ENCODE results near the gene RNPEP.
"Not testable (repeated sequence)": the region's sequence is repeated elsewhere in the genome, so short reads cannot be mapped to it uniquely, and the experiment has no call there.

Gene RNPEP

DNA sequence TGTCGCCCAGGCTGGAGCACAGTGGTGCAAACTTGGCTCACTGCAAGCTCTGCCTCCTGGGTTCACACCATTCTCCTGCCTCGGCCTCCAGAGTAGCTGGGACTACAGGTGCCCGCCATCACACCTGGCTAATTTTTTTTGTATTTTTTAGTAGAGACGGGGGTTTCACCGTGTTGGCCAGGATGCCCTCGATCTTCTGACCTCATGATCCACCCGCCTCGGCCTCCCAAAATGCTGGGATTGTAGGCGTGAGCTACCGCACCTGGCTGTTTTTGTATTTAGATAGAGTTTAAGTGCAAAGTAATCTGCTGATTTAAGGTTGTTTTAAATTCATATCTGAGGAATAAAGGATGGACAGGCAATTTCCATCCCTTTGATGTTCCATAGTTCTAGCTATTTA lies 20.1 kb upstream of the RNPEP start:
- DNase-seq (ENCODE audit: low read depth, low spot score) = not testable (repeated sequence)

DNA sequence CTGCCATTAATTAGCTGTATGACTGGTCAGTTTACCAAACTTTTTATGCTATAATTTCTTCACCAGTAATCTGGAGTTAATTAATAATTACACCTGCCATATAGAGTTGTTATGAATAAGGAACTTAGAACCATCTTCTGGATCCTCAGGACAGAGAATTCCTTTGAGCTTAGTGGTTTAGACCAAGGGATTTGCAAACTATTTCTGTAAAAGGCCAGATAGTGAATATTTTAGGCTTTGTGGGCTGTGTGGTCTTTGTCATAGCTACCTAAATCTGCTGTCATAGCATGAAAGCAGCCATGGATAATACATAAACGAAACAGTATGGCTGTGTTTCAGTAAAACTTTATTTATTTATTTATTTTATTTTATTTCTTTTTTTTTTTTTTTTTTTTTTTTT lies 18.2 kb upstream of the RNPEP start:
- DNase-seq (ENCODE audit: low read depth, low spot score) = no peak

DNA sequence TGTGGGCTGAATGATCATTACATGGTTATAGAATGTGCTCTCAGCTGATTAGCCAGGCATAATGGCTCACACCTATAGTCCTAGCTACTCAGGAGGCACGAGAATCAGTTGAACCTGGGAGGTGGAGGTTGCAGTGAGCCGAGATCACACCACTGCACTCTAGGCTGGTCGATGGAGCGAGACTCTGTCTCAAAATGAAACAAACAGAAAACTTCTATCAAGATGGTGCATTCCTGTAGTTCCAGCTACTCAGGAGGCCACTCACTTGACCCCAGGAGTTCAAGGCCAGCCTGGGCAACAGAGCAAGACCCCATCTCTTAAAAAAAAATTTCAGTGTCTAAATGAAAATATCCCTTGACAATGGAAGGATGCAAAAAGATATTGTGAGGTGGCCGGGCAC lies 16.3 kb upstream of the RNPEP start:
- DNase-seq (ENCODE audit: low read depth, low spot score) = no peak

DNA sequence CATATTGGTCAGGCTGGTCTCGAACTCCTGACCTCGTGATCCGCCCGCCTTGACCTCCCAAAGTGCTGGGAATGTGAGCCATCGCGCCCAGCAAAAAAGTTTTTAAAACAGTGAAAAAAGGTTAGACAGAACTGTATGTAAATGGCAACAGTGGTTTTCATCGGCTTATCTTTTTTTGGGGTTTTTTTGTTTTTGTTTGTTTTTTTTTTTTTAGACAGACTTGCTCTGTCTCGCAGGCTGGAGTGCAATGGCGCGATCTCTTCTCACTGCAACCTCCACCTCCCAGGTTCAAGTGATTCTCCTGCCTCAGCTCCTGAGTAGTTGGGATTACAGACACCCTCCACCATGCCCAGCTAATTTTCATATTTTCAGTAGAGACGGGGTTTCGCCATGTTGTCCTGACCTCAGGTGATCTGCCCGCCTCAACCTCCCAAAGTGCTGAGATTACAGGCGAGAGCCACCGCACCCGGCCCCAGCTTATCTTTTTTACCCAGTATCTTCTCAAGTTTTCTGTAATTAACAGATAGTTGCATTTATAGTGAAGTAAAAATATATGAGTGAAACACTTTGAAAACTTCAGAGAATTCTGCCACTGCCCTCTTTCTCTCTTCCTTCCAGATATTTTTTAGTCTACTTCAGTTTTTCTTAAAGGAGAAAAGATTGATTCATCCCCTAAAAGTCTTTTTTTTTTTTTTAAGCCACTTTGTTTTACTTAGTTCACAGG lies 14.1 kb upstream of the RNPEP start:
- no peak for DNase-seq (ENCODE audit: low read depth, low spot score)

DNA sequence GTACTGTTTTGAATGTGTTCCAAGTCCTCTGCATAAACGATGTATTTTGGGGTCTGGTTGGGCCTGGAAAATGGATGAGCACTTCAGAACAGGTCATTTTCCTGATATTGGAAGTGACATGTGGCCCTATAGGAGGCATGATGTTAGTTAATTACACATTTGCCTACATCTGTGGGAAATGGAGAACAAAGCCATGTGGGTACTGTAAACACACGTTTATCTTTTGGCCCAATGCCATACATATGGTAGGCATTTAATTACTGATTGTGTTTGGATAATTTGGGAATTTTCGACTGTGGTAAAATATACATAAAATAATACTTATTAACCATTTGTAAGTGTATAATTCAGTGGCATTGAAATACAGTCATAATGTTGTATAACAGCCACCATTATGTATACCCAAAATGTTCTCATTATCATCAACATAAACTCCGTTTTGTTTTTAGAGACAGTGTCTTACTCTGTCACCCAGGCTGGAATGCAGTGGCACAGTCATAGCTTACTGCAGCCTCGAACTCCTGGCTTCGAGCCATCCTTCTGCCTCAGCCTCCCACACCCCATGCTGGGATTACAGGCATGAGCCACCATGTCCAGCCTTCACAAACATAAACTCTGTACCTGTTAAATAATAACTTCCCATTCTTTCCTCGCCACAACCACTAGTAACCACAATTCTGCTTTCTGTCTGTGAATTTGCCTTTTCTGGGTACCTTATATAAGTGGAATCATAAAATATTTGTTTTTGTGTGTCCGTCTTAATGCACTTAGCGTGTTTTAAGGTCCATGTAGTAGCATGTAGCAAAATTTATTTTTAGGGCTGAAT lies 11.9 kb upstream of the RNPEP start:
- no peak for DNase-seq (ENCODE audit: low read depth, low spot score)

DNA sequence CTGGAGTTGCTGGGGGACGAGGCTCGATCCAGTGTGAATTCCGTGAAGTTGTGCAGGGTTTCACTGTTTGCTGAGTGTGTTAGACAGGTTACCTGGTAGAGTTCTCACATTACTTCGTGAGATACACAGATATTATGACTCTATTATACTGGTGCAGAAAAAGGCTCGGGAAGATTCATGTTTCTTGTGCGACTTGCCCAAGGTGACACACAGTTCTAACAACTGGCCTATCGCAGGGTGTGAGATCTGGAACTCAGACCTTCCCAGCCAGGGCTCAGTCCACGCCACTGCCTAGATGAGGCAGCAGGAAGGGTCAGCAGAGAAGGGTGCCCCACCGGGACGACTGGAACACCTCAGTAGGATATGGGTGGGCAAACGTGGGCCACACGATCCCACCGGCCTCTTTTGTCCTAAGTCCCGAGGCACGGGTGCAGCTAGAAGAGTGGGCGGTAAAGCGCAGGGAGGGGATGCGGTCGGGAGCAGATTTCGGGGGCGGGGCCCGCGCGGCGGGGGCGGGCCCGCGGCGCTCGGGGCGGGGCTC lies 296 bp upstream of the RNPEP start:
- no peak for DNase-seq (ENCODE audit: low read depth, low spot score)

DNA sequence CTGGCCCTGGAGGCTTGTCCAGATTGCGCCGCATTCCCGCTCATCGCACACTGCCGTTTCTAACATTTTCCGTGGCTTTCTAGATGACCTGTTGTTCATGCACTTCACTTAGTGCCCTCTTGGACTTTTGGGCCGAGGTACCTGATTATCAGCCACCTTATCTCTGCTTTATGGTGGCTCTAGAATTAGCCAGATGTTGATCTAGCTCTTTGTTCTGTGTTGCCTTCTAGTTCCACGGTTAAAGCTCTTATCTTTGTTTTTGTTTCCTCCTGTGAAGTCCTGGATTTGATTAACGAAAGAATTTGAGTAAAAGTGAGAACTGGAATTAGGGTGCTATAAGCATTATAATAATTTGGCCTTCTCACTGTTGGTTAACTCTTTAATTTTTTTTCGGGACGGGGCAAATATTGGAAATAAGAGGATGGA lies 945 bp downstream of the RNPEP start:
- no peak for DNase-seq (ENCODE audit: low read depth, low spot score)

DNA sequence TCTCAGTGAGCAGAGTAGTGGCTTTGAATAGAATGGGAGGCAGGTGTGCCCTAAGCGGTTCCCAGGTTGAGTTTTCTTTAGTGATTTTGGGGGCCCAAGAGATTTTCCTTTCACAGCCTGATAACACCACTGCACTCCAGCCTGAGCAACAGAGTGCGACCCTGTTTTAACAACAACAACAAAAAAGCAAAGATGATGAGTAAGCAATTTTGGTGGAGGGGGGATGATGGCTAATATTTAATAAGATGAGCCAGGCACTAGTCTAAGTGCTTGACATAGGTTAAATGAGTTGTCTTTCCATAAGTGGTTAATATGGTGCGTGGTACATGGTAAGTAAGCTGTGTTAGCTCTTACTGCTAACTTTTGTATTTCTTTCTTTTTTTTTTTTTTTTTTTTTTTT lies 2.0 kb downstream of the RNPEP start:
- DNase-seq (ENCODE audit: low read depth, low spot score) = no peak

DNA sequence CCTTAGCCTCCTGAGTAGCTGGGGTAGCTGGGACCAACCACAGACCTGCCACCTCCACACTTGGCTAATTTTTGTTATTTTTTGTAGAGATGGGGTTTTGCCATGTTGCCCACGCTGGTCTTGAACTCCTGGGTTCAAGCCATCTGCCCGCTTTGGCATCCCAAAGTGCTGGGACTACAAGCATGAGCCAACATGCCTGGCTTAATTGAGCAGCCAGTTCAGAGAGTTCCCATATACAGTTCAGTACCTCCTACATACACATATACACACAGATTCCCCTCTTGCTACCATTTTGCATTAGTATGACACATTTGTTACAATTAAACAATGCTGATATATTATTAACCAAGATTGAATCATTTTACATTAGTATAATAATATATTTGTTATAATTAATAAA lies 2.9 kb downstream of the RNPEP start:
- DNase-seq (ENCODE audit: low read depth, low spot score) = no peak

DNA sequence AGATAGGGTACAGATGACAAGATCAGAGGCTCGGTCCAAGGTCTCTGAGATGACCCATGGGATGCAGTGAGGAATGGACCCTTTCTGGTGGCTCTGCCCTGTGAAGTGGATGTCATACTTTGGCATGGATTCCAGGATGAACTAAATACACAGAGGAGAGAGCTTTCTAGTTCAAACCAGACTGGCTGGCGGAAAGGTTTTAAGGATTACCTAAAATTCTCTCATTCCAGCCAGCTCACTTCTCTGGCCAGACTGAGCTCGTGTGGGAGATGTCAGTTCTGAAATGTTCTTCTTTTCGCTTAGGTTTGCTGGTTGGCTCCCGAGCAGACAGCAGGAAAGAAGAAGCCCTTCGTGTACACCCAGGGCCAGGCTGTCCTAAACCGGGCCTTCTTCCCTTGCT lies 6.2 kb downstream of the RNPEP start:
- no peak for DNase-seq (ENCODE audit: low read depth, low spot score)

DNA sequence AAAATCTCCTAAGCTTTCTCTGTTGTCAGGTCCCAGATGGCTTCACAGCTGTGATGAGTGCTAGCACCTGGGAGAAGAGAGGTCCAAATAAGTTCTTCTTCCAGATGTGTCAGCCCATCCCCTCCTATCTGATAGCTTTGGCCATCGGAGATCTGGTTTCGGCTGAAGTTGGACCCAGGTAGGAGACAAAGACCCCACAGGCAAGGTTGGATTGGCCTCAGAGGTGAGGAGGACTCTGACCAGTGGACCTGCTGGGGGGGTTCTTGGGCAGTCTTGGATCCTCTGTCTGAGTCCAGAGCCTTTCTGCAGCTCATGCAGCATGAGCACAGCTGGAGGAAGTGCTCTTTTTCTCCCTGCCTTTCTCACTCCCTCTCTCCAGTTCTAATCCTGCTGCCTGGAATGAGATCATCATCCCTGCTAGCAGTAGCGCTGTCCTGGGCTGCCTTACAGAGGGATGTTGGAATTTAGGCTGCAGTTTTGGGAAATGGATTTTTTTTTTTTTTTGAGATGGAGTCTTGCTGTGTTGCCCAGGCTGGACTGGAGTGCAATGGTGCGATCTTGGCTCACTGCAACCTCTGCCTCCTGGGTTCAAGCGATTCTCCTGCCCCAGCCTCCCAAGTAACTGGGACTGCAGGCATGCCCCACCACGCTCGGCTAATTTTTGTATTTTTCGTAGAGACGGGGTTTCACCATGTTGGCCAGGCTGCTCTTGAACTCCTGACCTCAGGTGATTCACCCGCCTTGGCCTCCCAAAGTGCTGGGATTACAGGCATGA lies 7.1 kb downstream of the RNPEP start:
- no peak for DNase-seq (ENCODE audit: low read depth, low spot score)

DNA sequence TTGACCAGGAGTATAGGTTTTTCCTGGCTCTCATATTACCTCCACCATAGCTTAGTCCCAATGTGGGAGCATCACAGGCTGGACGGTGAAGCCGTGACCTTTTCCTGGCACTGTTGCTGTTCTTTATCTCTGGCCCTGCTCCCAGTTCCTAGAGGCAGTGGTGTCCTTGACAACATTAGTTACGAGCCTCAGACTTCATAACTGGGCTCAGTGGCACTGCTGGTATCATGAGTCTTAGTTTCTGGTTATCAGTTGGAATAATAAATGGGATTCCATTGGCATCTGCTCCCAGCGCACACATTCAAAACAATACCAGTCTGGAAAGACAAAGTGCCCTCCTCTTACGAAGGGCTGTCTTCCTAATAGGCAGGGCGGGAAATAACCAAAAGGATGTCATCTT lies 8.0 kb downstream of the RNPEP start:
- DNase-seq (ENCODE audit: low read depth, low spot score) = no peak

DNA sequence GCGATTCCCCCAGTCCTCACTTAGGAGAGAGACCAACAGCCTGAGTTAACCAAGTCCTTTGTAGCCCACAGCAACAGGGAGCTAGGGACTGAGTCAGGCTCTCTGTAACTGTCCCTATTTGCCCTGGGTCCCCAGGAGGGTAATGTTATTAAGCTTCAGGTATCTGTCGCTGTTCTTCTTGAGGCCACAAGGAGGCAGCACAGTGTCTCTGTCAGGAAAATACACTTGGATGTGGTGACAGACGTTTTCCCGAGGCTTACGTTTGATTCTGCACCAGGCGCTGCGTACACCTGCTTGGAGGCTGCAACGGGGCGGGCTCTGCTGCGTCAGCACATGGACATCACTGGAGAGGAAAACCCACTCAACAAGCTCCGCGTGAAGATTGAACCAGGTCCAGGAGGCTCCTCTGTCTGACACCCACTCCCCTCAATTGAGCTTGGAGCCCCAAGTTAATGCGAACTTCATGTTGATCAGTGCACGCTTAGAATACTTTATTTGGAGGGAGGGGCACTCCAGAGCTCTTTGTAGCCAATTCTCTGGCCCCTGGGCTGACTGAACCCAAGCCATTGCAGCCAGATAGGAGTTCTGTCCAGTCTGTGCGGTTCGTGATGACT lies 17.3 kb downstream of the RNPEP start:
- DNase-seq (ENCODE audit: low read depth, low spot score) = no peak

DNA sequence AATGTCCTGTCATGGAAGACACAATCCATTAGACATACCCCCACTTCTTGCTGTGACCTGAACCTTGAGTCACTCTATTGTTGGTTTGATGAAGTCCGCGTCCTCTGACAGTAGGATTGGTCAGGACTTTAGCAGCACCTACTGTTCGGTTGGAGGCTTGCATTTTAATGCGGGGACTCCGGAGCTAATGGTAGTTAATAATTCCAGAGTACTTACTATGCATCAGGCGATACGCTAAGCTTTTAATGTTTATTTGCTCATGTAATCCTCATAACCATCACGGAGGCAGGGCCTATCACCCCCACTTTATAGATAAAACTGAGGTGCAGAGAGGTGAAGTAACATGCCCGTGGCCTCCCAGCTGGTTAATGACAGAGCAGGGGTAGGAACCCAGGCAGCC lies 20.1 kb downstream of the RNPEP start:
- DNase-seq (ENCODE audit: low read depth, low spot score) = no peak

DNA sequence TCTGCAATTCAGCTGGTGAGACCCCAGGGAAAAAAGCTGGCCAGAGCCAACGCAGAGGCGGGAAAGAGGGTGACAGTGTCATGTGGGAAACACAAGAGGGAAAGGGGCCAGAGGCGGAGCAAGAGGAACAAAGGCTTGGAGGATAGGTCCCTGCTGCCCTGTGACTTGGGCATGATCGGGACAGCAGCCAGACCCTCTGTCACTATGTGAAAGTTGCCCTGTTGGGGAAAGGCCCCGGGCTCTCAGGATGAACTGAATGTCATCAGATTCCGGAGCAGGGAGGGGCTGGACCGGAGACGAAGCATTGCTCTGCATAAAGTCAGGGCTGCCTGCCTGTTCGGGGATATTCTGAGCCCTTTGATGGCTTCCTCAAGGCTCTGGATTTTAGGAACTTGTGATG lies 22.3 kb downstream of the RNPEP start:
- no peak for DNase-seq (ENCODE audit: low read depth, low spot score)

DNA sequence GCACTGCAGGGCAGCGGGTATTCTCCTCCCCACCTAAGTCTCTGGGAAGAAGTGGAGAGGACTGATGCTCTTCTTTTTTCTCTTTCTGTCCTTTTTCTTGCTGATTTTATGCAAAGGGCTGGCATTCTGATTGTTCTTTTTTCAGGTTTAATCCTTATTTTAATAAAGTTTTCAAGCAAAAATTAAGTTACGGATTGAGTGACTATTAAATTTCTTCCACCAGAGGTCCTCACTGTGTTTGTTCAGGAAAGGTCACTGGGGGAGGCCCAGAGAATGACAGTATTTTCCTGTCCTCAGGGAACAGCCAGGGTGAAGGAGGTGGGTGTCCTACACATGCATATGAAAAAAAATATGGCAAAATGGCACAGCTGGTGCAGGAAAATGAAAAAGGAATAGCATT lies 23.5 kb downstream of the RNPEP start:
- DNase-seq (ENCODE audit: low read depth, low spot score) = no peak

DNA sequence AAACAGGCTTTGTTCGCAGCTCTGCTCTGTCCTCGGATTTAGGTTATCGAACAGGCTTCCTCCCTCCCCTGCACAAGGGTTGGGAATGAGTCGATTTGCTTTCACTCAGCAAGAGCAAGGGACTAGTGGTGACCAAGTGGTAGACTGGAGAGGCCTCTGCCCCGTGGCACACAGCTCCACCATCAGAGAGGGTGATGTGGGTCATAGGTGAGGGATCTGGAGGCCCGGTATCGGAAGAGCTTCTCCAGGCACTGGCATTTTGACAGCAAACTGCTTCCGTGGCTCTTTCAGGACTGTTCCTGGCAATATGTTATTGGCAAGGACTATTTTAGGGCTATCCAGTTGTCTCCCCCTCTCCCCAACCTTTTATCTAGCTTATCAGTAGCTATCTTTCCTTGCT lies 24.9 kb downstream of the RNPEP start:
- DNase-seq (ENCODE audit: low read depth, low spot score) = no peak

DNA sequence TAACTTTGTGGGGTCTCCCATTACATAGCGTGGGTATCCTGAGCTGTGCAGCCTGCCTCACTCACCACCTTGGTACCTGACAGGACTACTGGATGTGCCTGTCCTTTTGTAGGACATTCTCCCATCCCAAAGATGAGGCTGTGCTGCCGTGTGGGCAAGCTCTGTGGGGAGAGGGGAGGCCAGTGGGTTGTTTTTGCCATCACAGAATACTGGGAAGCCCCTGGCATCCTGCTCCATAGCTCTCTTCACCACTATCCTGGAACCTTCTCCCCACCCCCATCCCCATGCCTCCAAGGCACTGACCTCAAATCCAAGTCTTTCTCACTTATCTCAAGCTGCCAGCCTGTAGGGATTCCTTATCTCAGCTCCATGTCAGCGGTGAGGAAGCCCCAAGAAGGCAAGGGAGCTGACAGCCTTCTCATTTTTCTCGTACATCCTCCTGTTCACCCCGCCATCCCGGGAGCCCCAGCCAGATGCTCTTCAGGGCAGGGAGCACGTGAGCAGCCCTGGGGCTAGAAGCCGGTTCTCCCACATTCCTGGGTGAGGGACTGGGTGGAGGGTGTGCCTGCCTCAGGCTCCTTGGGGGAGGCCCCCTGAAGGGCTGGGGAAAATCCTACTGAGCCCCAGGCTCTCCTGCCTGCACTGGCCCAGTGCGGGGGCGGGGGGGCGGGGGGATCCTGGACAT lies 25.5 kb downstream of the RNPEP start:
- DNase-seq (ENCODE audit: low read depth, low spot score) = no peak

DNA sequence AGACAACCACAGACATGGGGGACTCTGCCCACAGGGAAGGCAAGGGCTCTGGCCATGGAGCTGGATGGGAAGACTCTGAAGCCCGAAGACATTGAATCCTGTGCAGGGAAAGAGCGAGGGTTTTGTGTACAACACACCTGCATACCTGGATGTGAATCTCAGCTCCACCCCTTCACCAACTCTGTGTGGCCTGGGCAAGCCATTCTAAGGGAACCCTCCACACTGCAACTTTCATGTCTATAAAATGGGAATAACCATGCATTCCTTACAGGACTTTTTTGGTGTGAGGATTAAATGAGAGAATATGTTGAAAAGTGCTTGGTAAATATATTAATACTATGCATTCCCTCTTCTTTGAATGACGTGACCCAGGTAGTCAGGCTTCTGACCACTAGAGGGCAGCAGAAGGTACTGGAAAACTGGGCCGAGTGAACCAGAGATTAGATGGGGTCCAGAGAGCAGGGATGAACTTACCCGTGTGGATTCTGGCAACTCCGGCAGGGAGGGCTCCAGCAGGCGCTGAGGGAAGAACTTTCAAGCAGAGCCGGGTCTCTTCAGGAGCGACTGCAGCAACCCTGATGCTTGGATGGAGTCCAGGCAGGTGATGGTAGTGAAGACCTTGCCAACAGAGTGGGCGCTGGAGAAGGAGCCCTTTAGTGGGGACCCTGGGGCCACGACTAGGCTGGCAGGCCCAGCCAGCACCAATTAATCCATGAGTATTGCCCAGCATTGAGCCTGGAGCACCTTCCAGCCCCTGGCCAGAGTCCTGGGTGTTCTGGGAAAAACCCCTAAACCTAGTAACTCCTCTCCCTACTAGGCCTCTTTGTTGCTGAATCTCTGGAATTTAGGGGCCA lies 27.1 kb downstream of the RNPEP start:
- peak; percentile 30 for DNase-seq (ENCODE audit: low read depth, low spot score)

All from brain pericyte (primary cell).